ENCODE results near the gene C17orf100.
"Not testable (repeated sequence)": the region's sequence is repeated elsewhere in the genome, so short reads cannot be mapped to it uniquely, and the experiment has no call there.

Gene C17orf100

DNA sequence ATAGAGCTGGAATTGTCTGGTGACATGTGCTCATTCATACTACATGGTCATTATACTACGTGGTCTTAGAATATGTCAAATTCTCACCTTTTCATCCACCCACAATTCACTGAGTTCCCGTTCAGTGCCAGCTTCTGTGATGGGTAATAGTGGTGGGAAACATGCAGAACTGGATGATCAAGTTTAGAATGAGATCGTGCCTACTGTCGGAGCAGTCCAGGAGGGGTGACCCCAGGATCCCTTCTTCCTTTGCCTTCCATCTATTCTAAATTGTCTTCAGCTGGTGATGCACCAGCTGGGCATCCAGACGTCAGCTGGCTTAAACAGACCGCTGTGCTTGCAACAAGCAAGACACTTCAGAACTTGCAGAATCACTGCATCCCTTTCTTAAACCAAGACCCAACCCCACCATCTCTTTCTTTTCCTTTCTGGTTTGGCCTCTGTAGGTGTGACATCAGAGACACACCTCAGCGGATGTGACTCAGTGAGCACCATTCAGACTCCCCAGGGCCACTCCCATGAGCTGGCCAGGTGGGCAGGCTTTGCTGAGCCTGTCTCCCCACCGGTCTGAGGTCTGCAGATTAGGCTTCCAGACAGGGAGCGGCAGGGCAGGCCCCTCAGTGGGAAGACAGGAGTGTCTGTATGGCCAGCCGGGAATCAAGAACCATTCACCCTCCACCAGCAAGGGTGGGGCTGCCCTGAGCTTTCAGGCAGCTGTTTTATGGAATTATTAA is 18.1 kb downstream of the C17orf100 start:
- no peak for DNase-seq

DNA sequence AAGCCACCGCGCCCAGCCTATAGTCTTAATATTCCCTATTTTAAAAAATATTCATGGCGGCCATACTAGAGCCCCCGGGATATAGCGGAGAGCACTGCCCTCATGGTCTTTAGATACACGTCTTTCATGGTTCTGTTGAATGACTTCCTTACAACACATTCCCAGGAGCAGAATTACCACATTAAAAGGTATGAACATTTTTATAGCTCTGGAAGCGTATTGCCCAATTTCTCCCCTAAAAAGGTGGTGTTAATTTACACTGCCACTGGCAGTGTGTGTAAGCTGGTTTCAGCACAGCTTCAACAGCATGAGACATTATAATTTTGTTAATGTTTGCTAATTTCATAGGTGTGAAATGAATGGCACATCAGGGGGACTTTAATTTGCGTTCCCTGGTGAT is 19.0 kb downstream of the C17orf100 start:
- no peak for DNase-seq

DNA sequence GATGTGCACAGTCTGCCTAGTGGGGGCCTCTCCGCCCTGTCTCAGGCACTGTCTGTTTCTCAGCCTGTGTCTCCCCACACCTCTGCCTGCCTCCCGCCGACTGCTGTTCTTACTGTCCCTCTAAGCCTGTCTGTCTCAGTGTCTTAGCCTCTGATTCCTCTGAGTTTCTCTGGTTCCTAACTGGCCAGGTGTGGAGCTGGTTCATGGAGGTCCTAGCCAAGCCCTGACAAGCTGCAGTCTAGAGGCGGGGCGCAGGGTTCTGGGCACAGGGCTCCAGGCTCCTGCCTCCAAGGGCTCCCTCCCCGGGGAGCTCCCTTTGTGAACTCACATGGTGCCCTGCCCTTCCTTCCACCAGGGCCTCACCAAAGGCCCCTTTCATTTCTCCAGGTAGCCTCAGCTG is 19.4 kb downstream of the C17orf100 start:
- DNase-seq, result no peak

DNA sequence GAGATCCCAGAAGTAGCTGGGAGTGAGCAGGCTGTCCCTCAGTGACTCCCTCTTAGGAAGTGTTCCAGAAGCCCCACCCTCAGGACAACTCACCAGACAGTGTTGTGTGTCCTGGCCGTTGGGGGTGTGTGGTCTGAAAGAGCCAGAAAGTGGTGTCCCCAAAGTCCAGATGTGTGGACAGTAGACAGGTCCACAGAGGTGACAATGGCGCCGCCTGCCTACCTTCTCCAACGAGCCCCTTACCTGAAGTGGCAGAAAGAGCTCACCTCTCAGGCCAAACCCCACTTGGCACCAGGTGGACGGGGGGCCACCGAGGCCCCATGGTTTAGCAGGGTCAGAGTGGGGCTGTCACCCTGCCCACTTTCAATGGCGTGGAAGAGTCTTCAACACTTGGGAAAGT is 19.9 kb downstream of the C17orf100 start:
- DNase-seq, result no peak

DNA sequence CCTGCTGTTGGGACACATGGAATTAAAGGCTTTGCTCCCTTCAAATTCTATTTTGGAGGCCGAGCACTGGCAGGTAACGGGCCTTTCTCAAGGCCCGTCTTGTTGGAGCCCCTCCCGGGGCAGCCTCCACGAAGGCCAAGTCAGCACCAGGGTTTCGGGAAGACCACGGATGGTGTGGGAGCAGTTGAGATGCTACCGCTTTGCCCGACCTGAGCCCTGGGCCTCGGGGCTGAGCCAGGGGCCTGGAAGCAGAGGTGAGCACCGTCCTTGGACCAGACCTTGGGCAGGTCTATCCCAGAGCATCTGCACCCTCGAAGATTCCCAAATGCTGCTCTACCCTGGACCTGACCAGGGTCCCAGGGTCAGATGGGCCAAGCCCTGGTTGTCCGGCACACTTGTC is 23.0 kb downstream of the C17orf100 start:
- DNase-seq, result no peak

DNA sequence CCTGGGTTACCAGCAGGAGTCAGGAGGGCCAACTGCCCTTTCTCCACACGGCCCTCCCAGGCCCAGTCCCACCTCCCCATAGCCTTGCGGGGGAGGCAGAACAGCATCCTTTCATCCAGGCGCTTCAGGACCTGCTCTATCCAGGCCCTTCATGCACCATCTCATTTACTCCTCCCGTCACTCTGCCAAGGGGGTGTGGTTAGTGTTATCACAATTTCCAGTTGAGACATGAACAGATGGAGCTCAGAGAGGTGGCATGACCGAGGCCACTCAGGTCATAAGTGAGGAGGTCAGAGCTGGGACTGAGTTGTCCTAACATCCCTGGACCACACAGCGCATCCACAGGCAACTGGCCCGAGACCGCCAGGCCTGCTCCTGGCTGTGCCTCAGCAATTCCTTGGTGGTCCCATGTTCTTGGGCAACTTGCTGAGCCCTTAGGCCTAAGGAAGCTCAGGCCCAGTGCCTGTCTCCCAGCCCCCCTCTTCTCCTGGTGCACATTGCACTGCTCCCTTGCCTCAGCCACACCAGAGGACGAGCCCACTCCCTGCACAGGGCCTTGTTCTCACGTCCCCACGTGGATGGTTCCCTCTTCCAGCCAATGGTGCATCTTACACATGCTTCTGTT is 23.8 kb downstream of the C17orf100 start:
- no peak for DNase-seq

DNA sequence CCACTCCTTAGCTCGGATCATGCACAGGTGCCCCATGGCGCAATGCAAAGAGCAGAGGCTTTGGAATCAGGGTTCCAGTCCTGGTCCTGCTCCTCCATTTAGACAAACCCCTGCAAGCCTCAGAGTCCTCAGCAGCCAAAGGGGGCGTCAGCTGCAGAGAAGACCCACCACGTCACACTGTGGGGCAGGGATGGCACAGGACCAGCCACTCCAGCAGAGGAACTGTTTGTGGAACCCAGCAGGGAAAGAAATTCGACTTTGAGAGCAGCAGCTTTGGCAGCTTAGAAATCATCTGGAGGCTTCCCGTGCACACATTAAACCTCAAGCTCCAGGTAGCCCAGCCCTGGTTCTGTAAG is 25.2 kb downstream of the C17orf100 start:
- DNase-seq, result no peak

DNA sequence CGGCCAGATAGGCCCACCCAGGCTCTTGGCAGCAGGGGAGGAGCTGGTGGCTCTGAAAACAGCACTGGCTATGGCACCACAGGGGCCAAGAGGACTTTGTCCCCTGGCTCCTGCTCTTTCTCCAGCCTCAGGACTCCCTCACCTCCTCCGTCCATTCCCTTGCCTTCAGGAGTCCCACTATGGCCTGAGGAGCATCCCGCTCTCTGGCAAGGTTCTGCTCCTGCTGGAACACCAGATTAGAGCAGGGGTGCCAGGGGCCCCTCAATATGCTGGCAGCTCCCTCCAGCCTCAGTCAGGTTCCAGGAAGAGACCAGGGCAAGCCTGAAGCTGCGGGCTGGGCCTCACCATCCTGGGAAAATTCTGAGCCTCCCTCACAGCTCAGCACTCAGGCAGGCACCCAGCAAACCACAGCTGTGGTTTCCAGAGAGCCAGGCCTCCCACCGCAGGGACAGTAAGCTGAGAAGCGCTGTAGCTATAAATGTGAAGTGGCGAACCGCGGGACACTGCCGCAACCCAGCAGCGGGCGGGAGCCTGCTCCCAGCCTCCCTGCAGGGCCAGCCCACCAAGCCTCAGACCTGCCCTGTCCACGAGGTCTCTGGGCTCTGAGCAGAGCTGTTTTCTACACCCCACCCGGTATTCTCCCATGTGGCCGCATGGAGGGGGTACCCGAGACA is 25.7 kb downstream of the C17orf100 start:
- peak; percentile 50 for DNase-seq

DNA sequence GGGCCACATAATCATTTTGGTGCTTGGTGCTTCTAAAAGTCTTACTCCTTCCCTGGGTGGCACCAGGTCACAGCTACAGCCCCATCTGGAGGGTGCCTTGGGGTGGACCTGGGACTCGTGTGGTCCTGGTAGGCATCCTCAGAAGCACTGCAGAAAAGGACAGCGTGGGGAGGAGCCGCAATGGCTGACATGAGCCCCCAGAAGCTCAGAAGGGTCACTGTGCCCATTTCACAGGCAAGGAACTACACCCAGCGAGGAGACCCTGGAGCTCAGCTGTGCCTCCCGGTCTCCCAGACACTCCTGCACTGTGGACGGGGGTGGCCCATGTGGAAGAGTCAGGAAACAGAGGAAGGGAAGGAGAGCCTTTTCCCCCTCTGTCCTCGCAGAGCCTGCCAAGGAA is 26.4 kb downstream of the C17orf100 start:
- DNase-seq, result no peak

DNA sequence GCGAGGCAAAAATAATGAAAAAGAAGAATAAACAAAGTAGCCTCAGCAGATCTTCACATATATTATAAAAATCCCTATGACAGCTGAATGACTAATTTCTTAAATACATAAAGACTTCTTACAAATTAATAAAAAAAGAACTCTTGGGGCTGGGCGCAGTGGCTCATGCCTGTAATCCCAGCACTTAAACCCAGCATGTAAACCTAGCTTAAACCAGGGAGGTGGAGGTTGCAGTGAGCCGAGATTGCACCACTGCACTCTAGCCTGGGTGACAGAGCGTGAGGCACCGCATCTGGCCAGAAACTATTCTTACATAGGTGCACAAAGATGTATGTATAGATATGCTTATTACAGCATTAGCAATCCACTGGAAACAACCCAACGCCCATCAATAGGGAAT is 27.7 kb downstream of the C17orf100 start:
- DNase-seq, result no peak

DNA sequence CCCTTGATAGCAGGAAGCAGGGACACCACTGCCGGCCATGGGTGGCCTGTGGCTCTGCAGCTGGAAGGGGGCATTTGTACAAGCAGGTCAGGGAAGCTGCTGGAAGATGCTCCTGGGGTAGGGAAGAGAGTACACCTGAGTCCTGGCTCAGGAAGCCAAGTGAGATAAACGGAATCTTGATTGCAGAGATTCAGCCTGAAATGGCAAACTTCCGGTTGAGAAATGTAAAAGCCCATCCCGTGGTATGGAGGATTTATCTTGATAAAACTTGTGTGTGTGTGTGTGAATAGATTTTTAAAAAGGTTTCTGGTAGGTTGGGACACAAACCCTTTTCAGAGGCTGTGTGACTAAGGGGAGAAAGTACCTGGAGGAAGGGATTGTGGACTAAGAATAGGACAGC is 29.6 kb downstream of the C17orf100 start:
- no peak for DNase-seq

DNA sequence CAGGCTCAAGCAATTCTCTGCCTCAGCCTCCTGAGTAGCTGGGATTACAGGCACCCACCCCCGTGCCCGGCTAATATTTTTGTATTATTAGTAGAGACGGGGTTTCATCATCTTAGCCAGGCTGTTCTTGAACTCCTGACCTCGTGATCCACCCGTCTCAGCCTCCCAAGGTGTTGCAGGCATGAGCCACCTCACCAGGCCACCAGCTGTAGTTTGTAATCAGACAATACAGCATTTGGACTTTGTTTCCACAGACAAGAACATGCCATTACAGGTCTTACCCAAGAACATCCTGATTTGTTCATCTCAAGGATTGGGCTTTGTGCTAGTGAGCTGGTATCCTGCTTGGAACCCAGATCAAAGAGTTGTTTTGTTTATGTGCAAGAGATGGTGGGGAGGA is 30.1 kb downstream of the C17orf100 start:
- DNase-seq, result no peak

DNA sequence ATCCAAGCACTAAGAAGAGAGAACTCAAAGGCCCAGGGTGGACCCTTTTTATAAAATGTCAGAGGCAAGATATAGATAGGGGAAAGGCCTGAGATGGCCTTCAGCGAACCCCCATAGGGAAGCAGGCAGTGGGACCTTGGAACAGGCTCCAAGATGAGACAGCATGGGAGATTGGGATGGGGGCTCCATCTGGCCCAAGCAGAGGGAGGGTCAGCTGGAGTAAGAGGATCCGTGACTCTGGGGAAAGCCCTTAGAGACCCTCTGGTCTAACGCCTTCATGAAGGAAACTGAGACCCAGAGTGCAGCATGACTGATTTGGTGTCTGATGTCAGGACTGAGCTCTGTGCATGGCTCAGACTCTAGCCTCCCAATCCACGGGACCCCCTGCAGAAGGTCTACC is 30.8 kb downstream of the C17orf100 start:
- DNase-seq, result no peak

DNA sequence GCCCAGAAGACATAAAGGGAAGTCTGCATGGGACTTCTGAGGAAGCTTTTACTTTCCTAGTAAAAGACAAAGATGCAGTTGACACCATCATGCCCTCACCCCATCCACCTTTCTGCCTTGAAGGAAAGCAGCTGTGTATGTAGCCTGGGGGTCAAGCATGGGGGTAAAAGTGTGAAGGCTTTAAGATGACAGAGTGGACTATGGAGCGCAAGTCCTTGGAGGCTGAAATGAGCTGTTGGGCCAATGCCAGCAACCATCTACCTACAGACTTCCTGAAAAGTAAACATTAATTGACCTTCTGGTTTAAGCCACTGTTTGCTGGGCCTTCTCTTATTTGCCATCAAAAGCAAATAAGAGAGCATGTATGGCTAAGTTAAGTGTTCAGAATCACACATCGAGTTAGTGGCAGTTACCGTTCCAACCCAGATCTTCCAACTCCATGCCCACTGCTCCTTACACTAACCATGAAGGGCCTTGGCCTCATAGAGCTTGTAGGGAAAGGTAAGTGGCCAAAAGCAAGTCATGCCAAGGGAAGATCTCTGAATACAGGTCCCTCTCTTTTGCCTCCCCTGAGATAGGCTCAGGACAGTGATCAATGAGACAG is 31.6 kb downstream of the C17orf100 start:
- no peak for DNase-seq

DNA sequence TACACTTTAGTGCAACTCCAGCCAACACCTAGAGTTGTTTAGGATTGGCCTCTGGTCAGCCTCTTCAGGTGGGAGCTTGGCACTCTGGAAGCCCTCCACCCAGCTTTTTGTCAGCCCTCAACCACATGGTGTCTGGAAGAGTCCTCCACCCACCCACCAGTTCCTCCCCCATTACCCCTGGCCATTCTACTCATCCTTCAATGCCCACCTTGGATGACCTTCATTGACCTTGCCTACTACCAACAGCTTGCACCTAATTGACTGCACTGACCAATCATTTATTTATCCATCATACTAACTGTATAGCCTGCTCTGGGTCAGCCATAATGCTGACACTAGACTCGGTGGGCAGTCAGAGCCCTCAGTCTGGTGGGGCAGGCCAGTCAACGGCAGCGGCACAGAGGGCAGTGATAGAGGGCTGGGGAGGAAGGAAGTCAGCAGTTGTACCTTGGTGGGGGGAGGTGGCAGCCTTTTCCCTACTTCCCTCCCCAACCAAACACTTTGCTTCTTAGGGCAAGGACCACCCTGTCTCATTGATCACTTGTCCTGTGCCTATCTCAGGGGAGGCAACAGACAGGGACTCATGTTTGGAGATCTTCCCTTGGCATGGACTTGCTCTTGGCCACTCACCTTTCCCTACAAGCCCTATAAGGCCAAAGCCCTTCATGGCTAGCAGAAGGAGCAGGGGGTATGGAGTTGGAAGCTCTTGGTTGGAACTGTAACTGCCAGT is 32.3 kb downstream of the C17orf100 start:
- DNase-seq, result no peak

DNA sequence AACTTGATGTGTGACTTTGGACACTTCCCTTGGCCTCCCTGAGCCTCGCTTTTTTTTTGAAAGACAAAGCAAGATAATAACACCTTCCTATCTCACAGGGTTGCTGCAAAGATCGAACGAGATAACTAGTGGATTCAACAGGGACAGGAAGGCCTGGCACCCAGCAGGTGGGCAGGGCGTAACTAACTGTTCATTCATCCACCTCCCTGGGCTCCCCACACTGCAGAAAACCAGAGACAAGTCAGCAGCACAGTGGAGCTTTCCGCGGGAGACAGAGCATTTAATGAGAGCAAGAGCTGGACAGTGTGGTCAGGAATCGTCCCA is 32.9 kb downstream of the C17orf100 start:
- DNase-seq, result no peak

DNA sequence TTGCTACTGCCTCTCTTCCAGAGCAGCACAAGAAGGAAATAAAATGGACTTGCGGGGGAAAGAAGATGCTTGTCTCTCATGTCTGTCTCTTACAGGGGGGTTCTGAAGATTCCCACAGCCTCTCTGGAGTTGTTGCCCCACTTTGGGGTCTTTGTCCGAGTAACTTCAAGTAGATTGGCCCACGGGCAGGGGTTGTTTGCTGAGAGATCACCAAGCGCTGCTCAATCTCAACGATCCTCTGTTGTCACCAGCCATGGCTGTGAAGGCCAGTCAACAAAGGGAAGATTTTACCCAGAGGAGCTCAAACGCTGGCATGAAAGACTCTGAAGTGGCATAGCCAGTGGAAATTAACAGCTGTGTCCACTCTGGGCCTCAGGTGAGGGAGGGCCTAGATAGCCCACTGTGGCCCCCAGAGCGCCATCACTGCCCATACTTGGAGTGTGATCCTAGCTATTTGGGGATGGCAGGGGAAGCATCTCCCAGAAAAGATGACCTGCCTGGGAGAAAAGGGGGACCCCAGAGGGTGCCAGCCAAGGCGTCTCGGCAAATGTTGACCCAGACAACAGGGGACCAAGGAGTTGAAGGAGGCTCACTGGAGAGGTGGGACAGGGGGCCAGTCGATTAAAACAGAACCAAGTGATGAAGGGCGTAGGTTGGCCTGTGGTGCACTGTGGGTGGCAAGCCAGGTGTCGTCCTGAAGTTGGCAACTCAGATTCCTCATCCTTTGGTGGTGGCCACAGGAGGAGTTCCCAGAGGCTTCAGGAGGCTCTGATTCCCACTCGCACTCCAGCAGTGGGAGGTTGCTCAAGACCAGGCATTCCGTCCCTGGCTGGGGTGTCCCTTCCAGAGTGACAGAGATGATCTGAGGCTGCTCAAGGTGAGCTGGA is 33.6 kb downstream of the C17orf100 start:
- no peak for DNase-seq

DNA sequence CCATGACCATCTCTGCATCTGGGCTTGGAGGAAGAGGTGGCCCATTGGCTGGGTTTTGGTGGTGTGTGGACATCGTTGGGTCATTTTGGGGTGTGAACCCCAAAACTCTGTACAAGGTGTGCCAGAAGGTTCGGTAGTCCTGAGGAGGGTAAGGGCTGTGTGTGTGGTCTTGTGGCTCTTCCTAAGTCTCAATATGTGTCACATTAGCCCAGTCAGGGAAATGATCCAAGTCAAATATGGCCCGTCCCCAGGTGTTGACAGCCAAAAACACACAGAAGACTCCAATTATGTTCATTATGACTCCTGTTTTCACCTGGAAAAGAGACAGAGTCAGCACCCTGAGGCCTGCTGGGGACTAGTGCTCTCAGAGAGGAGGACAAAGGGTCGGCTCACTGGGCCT is 34.5 kb downstream of the C17orf100 start:
- DNase-seq, result no peak

DNA sequence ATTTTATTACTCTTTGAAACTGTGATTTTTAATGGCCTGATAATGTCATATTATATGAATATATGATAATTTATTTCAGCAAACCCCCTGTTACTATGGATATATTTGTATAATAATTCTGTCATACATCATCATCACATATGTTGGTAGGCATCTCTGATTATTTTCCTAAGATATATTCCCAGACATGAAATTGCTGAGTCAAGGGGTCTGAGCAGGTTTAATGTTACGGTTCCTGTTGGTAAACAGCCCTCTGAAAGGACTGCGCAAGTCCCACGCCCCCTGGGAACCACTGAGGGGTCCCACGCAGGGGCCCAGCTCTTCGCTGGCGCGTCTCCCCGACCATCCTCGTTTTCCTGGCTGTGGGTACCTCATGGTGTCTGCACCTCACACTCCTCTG is 37.4 kb downstream of the C17orf100 start:
- DNase-seq, result no peak

DNA sequence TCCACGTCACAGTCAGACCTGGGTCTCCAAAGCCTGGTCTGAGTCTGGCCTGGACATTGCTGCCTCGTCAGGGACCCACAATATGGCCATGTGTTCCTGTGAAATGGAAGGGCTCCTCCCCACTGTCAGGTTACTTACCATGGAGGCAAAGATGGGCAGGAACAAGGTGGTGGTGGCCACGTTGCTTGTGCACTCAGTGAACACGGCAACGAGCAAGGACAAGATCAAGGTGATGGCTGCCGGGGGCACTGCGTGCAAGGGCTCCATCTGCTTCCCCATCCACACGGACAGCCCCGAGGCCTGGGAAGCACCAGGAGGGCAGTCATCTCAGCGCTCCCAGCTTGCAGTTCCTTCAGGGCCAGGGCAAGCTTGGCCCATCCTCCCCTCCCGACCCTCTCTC is 39.1 kb downstream of the C17orf100 start:
- no peak for DNase-seq

DNA sequence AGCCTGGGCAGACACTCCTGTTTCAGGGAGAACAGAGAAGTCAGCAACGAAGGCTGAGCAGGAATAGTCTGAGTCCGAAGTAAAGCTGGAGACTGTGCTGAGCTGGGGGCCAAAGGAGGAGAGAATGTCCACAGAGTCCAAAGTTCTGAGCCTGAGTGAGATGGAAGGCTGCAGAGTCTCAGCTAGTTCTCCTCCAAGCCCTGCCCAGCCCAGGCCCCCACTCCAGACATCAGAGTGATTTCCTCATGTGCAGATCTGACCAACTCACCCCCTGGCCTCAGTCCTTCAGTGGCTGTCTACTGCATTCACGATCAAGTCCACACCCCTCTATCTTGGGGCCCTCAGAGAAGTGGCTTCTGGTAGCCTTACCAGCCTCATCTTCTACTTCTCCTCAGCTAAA is 40.0 kb downstream of the C17orf100 start:
- no peak for DNase-seq

DNA sequence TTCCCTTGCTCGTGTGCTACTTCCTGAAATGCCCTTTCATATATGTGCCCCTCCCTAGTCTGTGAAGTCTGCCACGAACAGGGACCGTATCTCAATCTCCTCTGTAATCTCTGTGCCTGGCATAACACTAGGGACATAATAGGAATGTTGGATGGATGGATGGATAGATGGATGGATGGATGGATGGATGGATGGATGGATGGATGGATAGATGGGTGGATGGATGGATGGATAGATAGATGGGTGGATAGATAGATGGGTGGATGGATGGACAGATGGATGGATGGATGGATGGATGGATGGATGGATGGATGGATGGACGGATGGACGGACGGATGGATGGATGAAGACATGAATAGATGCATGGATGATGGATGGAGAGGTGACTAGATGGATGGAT is 40.4 kb downstream of the C17orf100 start:
- DNase-seq, result not testable (repeated sequence)
